Left lobe of liver (tissue), 2 donors: ENCODE measurements around the gene RABGAP1. TPM values are rescaled to one million over a fixed set of nuclear protein-coding genes. Genes with fewer than 3 reads are reported as not detected.
A peak's percentile ranks its signal among the peaks of the same experiment; 100 is the strongest.

ENCODE experiments used
- ATAC-seq: fragments of 200-7000 bp; cut with Tn5 transposase; one replicate; pipeline ENCODE4 v1.9.1; 2020; ENCODE audit warnings: mild to moderate bottlenecking, moderate library complexity
- DNase-seq: peaks from one replicate; pipeline ENCODE4 v3.0.0-alpha.2; 2020; ENCODE audit warnings: low spot score
- total RNA-seq: library from RNA; stranded (reverse); gene quantifications from one replicate; pipeline ENCODE4 v1.2.1, GENCODE V29; 2021
- donor health status: DM: no; HTN: no; CAD: no; lungs with moderate emphysema.
- donor health status: DM: no; HTN: yes; CAD: no.

The RABGAP1 gene
- total RNA-seq, 1 donor from 2014 or later: 13.9 TPM

DNA sequence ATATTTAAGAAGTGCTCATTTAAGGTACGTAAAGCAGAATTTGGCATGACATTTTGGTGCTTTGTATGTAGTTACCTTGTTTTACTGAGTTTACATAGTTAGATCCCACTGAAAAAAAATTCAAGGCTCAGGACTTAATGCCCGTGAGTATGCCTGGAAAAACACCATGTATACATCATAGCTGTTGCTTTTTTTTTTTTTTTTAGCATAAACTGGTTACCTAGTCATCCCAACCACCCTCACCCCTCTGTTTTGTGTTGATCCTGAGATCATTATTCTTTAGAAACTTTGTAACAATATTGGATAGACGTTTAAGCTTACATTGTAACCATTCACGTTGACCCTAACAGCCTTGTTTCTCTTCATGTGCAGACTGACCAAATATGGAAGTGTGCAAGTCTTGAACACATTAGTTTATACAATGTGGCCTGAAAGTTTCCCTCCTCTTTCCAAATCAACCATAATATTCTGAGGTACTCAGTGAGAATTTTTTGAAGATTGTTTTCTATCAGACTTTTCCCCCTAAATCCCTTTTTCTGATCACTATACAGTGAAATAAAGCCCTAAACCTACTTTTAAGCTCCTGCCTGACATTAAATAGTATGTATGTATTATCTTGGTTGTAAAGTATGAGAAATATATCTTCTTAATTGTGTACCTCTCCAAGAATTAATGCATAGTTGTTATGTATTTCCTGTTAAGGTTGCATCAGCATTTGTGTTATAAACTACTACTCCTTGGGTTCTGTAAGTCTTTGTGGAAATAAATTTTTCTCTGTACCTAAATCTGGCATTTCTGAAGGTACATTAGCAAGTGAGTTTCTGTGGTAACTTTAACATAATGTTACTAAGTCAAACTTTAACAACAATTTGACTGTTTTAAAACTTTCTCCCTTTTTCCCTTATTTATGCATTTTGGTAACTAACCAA is 4.4 kb downstream of the RABGAP1 start:
- DNase-seq: no peak
- ATAC-seq: no peak

DNA sequence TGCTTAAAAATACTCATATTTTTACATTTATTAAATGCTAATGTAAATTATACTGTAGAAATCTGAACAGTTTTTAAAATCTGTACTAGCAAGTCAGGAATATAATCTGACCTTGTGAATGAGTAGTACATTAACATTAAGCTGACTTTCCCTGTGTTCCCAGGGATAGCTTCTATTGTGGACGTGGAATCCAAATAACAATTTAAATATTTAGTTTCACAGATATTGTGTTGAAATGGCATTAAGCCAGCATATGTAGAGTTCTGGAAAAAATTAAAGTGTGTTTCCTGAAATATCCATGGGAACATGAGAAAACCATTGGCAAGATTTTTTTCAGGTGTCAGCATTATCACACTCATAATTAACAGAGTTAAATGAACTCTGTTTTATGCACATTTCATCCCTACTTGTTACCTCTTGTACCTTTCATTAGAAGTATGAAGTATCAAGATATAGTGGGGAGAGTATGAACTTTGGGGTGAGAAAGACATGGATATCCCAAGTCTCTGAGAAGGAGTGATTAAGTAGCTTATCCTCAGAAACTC is 5.7 kb downstream of the RABGAP1 start:
- ATAC-seq (no peak), DNase-seq (no peak)

DNA sequence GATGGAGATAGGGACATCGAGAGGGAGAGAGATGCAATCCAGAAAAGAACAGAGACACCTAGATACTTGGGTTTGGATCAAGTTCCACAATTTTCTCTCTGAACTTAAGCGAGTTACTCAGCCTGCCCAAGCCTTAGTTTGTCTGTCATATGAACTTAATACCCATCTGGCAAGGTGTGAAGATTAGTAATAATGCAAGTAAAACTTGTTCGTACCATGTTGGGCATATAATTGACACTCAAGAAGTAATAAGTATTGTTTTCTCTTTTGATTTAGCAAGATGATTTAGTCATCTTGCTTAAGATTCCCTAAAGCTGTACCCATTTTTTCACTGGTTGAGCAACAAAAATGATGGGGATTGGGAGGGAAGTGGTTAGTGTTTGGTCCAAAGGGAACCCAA is 7.5 kb downstream of the RABGAP1 start:
- DNase-seq: no peak
- no peak for ATAC-seq

DNA sequence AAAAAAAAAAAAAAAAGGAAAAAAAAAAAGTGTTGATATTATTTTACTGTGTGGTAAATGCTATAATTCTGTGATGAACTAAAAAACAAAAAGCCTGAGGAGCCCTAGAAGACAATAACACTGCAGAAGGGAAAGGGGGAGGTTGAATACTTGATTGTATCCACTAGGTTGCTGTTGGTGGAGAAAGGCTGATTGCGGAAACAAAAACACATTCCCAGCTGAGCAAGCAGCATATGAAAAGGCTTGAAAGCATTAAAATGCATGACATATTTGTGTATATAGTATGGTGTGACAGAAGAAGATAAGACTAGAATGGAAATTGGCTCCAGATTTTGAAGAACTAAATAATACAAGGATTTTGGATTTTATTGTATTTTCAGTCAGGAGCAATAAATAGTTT is 8.9 kb downstream of the RABGAP1 start:
- DNase-seq (no peak), ATAC-seq (no peak)

DNA sequence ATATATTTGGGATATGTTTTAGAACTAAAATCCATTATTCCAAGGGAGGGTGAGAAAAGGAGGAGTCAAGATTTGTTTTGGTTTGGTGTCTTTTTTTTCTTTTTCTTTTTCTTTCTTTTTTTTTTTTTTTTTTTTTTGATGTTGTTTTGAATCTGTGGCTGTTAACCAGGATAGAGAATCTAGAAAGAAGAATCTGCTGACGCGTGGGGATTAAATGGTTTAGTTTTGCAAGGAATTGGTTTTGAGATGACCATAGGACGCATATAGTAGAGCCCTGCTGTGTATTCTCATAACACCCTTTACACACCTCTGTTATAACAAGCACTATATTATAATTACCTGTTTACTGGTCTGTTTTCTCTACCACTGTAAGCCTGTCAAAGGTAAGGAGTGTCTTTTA is 9.4 kb downstream of the RABGAP1 start:
- DNase-seq: no peak
- no peak for ATAC-seq

DNA sequence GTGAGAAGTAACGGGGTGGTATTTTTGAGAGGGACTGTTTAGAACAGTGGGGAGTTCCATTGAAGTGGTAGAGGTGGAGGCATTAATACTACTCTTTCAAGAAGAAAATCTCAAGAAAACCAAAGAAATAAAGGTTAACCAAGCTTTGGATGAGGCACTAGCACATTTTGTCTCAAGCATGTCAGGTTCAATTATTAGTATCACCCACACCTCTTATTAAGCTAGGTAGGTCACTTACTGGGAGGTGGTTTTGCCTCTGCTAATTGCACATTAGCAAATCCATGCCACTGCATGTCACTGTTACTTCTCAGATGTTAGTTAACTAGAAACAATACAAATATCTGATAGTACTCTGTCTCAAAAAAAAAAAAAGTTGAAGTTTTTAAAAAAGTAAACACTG is 10.2 kb downstream of the RABGAP1 start:
- ATAC-seq: no peak
- DNase-seq: no peak

DNA sequence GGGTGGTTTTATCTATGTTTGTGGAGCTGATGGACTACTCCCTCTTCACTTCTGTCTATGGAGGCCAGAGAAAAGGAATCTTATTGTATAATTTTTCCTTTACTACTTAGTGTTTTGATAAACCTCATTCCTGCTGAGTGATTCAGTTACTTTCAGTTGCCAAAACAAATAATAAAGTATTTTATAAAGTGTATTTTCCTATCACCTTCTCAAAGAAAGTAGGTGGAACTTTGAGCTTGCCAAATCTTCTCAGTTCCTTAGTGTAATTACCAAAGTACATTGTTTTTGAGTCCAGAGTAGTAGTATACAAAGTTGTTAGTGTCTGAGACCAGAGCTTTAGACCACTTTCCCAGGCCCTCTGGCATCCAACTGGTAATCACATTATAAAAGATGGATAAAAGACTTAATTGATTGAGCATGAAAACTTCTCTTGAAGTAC is 13.5 kb downstream of the RABGAP1 start:
- no peak for ATAC-seq
- no peak for DNase-seq

DNA sequence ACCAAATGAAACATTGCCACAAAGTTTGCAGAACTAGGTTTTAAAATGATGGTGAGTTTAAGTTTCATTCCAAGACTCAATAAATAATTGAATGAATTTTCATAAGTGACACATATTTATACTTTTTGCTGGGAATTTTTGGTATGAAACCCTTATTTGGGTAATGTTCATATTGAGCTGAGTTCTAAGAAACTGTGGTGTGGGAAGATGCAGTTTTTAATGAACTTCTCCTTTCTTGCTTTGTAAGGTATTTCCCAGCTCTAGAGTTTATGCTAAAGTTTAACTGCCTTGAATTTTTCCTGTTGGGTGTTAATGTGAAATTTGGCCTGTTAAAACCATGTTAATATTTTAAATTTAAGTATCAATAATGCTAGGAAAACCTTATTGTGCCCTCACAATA is 15.1 kb downstream of the RABGAP1 start:
- ATAC-seq (no peak), DNase-seq (no peak)

DNA sequence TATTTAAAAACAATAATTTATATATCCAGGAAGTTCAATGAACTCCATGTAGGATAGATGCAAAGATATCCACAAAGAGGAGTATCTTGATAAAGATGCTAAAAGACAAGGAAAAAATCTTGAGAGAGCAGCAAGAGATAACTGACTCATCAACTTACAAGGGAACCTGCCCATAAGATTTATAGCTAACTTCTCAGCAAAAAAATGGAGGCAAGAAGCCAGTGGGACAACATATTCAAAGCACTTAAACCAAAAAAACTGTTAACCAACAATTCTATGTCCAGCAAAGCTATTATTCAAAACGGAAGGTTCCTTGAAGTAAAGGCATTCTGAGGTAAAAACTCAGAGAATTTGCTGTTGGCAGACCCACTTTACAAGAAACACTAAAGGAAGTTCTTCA is 20.3 kb downstream of the RABGAP1 start:
- ATAC-seq (no peak), DNase-seq (no peak)

DNA sequence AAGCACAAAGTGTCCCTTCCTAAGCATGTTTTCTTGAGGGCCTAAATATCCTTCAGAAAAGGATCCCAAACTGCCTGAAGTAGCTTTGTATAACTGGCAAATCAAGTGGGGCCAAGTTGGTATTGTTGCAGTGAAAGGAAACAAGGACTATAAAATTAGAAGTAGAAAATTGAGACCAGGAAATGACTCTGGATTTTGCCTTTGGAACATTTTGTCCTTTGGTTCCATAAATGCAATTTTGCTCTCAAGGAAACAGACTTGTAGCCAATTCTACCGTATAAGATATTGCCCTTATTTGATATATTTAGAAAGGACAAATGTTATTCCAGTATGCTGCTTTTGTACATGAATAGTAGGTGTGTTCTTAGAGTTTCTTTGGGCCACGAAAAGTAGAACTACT is 34.4 kb downstream of the RABGAP1 start:
- DNase-seq: no peak
- no peak for ATAC-seq

DNA sequence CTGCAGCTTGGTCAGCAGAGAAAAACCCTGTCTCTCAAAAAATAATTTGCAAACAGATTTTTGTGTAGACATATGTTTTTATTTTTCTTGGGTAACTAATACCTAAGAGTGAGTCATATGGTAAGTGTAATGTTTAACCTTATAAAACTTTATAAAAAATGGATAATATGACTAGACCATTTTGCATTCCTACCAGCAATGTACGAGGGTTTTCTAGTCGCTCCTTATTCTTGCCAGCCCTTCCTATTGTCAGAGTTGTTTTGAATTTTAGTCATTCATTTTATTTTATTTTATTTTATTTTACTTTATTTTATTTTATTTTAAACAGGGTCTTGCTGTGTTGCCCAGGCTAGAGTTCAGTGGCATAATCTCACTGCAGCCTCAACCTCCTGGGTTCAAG is 37.8 kb downstream of the RABGAP1 start:
- DNase-seq: no peak
- no peak for ATAC-seq

DNA sequence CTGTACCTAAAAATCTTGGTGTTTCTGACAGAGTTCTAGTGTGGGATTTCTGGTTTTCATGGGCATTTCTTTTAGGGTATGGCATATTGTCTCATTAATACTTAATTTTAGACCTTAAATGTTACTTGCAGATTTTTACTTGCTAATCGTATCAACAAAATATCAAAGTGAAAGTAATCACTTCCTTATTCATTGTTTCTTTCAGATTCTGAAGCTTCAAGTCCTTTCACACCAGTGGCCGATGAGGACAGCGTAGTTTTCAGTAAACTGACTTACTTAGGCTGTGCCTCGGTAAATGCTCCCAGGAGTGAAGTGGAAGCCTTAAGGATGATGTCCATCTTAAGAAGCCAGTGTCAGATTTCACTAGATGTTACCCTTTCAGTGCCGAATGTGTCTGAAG is 45.2 kb downstream of the RABGAP1 start:
- ATAC-seq: no peak
- DNase-seq: no peak

DNA sequence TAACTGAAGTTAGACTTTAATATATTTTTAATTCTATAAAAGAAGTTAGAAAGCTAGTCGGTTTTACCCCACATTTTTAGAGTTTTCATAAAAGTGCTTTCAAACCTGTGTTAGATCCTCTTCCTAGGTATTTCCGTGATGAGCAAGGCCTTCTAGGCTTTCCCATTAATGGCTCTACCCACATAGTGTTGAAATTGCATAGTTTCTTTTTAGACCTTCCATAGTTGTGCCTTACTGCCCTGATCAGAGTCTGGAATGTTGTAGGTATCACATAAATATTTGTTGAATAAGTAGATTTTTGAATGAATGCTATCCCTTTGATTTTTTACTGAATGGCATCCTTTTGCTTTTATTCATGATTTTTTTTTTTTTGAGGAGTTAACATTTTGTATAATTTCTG is 47.3 kb downstream of the RABGAP1 start:
- ATAC-seq: no peak

DNA sequence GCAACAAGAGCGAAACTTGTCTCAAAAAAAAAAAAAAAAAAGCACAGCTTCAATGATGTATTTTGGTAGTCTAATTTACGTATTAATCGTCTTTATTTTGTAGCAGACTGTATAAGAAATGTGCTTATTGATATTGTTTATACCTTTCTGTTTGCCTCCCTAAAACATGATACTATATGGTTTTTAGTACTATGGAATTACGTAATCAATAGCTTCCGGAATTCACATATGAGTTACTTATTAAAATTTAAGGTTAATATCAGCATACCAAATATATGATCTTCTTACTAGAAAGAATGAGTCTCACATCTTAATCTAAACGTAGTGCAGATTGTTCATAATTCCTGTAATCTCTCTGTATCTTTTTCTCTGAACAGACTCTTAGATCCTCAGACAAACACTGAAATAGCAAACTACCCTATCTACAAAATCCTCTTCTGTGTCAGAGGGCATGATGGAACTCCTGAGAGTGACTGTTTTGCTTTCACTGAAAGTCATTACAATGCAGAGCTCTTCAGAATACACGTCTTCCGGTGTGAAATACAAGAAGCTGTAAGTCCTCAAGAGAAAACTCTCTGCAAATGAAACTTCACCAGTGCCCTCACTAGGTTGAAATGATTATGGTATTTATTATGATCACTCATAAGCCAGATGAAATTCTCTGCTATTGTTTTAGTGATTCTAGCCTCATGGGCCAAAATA is 48.3 kb downstream of the RABGAP1 start:
- ATAC-seq (no peak), DNase-seq (no peak)

More for the DNA sequence above, 47.3 kb downstream of the RABGAP1 start:
- no peak for DNase-seq

DNA sequence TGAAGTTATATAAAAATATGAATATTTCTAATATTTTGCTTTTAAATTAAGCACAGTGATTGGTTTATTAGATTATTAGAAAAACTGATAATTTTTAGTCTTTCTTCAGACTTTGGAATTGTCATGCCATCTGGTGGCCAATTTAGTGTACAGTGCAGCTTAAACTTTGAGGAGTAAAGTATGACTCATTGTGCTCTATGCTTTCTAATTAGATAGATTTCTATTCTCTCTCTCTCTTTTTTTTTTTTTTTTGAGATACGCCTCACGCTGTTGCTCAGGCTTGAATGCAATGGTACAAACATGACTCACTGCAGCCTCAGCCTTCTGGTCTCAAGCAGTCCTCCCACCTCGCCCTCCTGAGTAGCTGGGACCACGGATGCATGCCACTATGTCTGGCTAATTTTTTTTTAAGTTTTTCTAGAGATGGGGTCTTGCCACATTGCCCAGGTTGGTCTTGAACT is 50.6 kb downstream of the RABGAP1 start:
- peak; percentile 79 for ATAC-seq

DNA sequence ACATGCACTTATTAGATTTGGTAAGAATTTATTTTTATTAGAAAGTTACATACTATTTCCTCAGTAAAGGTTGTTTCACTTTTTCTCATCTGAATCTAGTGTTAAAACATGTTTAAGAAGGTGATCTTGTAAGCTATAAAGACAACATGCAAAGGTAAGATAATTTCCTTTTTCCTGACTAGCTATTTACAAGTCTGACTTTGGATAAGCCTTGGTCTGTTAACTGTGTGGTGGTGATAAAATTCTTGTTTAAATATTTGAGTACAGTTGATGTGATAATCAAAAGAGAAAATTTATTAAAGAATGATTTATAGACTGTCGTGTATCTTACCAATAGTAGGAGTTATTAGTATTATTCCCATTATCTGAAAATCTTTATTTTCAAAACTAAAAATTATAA is 55.8 kb downstream of the RABGAP1 start:
- DNase-seq (no peak), ATAC-seq (no peak)

More for the DNA sequence above, 50.6 kb downstream of the RABGAP1 start:
- no peak for DNase-seq

DNA sequence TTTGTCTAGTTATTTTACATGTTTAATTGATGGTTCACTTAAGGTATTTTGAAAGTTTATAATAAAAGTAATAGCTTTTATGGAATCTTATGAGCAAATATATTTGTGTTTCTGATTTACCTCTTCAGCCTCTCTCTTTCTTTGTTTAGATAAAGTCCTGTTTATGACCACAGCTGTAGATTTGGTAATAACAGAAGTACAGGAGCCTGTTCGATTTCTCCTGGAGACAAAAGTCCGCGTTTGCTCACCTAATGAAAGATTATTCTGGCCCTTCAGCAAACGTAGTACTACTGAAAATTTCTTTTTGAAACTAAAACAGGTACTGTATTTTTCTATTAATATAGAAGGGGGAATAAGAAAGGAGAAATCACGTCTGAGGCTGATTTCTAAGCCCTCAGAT is 57.6 kb downstream of the RABGAP1 start:
- ATAC-seq: peak; percentile 85
- DNase-seq: no peak

DNA sequence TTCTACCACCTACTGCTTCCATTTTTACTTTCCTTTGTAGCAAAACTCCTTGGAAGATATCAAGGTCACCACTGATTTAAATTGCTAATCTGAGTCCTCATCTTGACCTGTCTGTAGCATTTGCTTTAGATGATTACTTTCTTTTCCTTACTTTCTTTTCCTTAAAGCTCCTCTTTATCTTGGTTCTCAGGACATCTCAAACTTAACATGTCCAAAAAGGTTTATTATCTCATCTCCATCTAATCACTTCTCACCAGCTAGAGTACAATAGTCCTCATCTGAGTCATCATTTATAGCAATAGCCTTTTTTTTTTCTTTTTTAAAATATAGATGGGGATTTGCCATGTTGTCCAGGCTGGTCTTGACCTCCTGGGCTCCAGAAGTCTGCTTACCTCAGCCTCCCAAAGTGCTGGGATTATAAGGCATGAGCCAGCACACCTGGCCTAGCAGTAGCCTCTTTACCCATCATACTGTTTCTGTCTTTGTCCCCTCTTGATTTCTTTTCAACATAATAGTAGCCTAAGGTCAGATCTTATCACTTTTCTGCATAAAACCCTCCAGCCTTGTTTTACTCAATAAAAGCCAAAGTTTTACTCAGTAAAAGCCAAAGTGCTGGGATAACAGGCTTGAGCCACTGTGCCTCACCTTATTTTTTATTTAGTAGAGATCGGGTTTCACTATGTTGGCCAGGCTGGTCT is 59.7 kb downstream of the RABGAP1 start:
- DNase-seq (no peak), ATAC-seq (no peak)

DNA sequence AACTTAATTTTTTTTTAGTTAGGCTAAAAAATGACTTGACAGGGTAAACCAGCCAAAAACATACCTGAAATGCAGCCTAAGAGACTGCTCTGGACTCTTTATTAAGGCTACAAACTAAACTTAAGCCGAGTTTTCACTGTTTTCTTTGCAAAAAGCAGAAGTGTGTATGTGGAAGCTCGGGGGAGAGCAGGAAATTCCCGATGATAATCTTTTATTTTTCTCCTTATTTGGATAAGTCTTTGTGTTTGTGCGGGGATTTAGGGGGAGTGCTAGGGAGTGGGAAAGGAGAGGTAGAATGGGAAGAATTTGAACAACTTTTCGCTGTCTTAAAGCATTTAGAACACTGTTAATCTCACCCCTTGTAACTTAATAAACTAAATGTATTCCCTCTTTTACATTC is 61.9 kb downstream of the RABGAP1 start:
- ATAC-seq (no peak), DNase-seq (no peak)

DNA sequence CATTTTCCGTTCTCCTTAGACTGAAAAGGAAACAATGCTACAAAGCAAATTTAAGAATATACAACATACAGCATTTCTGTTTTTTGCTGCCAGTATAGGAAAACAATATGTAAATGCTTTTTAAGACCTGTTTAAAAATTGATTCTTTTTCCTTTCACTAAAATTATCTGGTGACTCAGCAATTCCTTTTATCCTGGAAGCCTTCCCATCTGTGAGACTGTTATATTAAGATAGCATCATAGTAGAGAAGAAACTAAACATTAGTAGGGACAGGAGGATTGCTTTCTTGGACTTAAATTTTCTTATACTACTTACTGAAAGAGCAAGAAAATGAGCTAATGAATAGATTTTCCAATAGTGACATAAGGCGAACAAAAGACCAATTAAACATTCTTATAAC is 62.6 kb downstream of the RABGAP1 start:
- DNase-seq (no peak), ATAC-seq (no peak)

DNA sequence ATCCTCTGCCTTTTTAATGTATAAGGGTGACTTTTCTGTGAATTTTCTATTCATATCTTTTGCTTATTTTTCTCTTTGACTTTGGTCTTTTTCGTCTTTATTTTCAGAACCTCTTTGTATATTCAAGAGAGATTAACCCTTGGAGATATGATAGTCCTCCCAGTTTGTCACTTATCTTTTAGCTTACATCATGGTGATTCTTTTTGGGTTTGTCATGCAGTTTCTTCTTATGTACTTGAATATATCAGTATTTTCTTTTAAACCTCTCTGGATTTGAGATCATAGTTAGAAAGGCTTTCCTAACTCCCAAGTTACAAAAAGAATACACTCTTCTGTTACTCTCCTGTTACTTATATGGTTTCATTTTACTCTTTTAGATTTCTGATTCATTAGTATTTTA is 65.1 kb downstream of the RABGAP1 start:
- no peak for ATAC-seq
- DNase-seq: no peak
